Peyer's patch (tissue), 4 donors: Measurements from ENCODE around the gene TIAM2. TPM values are rescaled to one million over a fixed set of nuclear protein-coding genes. Genes with fewer than 3 reads are reported as not detected.

ENCODE experiments used
- DNase-seq, 3 donors: peaks; one replicate each; pipeline ENCODE4 v3.0.0-alpha.2; 2017 to 2019
- H3K27ac ChIP-seq, 4 donors: fragments of 200-600 bp; sonication (generic); one replicate each; pipeline ENCODE4 v1.5.1; 2016 to 2019
- H3K27me3 ChIP-seq, 2 donors: fragments of 200-600 bp; sonication (generic); one replicate each; pipeline ENCODE4 v1.5.1; 2019
- H3K36me3 ChIP-seq, 3 donors: fragments of 200-600 bp; sonication (generic); one replicate each; pipeline ENCODE4 v1.5.1; 2016 to 2019
- H3K4me1 ChIP-seq, 4 donors: fragments of 200-600 bp; sonication (generic); one replicate each; pipeline ENCODE4 v1.5.1; 2016 to 2019
- H3K4me3 ChIP-seq, 4 donors: fragments of 200-600 bp; sonication (generic); 1 replicate in 3 of 4; 2 replicates in 1 of 4; pipeline ENCODE4 v1.5.1; 2016 to 2019; ENCODE audit warnings: mild to moderate bottlenecking in 1 of 4
- H3K9me3 ChIP-seq, 4 donors: fragments of 200-600 bp; sonication (generic); one replicate each; pipeline ENCODE4 v1.5.1; 2016 to 2019; ENCODE audit warnings: mild to moderate bottlenecking in 1 of 4
- POLR2A ChIP-seq, 2 donors: fragments of 450-650 bp; IDR thresholded peaks; one replicate each; pipeline ENCODE4 v1.5.1; 2017; ENCODE audit warnings: antibody characterized with exemption in 2 of 2, mild to moderate bottlenecking in 2 of 2, moderate library complexity in 2 of 2
- total RNA-seq, 4 donors: library from RNA; depleted of rRNA; stranded (reverse); fragments of >200 nt; gene quantifications; one replicate each; pipeline ENCODE4 v1.1.0, GENCODE V29; 2016
- TF ChIP-seq, protein P1 (sequence below), 6 experiments: fragments of 450-650 bp in 4 of 6; fragments of 200-600 bp in 2 of 6; sonication (generic) in 1 of 6; IDR thresholded peaks; one replicate each; pipeline ENCODE4 v1.5.1; 2017 to 2019; ENCODE audit warnings: antibody characterized with exemption in 6 of 6, mild to moderate bottlenecking in 3 of 6, moderate library complexity in 1 of 6

Gene TIAM2
- total RNA-seq, 4 donors from 2014 or later: 47.0 to 139 (median 91.9) TPM

DNA sequence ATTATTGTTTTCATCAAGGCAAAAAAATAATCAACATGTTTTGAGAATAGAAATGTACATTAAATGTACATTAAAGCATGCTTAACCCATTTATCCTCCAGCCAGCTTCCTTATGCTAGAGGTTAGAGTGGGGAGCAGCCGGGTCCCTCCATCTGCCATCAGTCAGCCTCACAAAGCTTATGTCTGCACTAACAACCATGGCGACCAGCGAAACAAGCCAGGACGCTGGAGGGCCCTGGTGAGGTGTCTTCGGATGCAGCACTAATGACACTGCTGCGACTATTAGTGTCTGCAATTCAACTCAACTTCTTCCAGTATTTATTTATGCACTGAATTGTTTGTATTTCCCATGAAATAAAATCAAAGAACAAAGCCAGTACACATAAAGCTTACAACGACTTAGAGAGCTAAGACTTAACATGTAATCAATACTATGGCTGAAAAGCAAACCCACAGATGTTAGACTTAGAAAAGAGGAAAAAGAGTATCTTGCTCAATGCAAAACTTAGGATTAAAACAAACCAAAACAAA lies 275.5 kb downstream of the TIAM2 start:
- Histone ChIP-seq H3K27ac (no peak overlapping the region), H3K4me3 (no peak overlapping the region), H3K4me1 (peaks cover 0 to 6% (median 0%) of the 10 kb centered on the region in 4 donors), H3K9me3 (no peaks in the 10 kb centered on the region), H3K27me3 (no peaks in the 10 kb centered on the region), H3K36me3 (no peaks in the 10 kb centered on the region)
- no peak for DNase-seq
- TF ChIP-seq POLR2A (IDR thresholded peaks at IDR 0.05): no peak
- TF ChIP-seq, protein P1, sequence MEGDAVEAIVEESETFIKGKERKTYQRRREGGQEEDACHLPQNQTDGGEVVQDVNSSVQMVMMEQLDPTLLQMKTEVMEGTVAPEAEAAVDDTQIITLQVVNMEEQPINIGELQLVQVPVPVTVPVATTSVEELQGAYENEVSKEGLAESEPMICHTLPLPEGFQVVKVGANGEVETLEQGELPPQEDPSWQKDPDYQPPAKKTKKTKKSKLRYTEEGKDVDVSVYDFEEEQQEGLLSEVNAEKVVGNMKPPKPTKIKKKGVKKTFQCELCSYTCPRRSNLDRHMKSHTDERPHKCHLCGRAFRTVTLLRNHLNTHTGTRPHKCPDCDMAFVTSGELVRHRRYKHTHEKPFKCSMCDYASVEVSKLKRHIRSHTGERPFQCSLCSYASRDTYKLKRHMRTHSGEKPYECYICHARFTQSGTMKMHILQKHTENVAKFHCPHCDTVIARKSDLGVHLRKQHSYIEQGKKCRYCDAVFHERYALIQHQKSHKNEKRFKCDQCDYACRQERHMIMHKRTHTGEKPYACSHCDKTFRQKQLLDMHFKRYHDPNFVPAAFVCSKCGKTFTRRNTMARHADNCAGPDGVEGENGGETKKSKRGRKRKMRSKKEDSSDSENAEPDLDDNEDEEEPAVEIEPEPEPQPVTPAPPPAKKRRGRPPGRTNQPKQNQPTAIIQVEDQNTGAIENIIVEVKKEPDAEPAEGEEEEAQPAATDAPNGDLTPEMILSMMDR (IDR thresholded peaks at IDR 0.05): no peak

DNA sequence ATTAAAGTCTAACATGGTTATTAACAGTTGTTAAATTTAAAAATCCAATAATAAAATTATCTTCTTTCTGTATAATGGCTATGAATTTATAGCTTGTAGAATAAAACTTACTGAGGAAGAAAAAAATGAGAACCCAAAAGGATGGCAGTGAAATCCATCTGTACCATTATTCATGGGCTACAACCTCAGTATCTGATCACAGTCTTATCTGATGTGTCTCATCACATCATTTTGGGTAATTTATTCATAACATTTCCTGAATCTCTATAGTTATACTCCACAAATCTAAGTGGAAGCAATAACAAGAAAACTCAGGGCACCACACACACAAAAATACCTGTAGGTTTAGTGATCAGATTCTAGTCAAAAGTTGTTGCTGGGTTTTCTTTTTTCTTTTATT lies 276.0 kb downstream of the TIAM2 start:
- DNase-seq: no peak
- H3K27ac ChIP-seq: no peak overlapping the region
- no peaks in the 10 kb centered on the region for H3K36me3 ChIP-seq
- peaks cover 0 to 6% (median 0%) of the 10 kb centered on the region in 4 donors for H3K4me1 ChIP-seq
- no peak for TF ChIP-seq POLR2A (IDR thresholded peaks at IDR 0.05)
- TF ChIP-seq, protein P1 (IDR thresholded peaks at IDR 0.05): no peak
- no peaks in the 10 kb centered on the region for H3K9me3 ChIP-seq
- no peaks in the 10 kb centered on the region for H3K27me3 ChIP-seq
- H3K4me3 ChIP-seq: no peak overlapping the region

DNA sequence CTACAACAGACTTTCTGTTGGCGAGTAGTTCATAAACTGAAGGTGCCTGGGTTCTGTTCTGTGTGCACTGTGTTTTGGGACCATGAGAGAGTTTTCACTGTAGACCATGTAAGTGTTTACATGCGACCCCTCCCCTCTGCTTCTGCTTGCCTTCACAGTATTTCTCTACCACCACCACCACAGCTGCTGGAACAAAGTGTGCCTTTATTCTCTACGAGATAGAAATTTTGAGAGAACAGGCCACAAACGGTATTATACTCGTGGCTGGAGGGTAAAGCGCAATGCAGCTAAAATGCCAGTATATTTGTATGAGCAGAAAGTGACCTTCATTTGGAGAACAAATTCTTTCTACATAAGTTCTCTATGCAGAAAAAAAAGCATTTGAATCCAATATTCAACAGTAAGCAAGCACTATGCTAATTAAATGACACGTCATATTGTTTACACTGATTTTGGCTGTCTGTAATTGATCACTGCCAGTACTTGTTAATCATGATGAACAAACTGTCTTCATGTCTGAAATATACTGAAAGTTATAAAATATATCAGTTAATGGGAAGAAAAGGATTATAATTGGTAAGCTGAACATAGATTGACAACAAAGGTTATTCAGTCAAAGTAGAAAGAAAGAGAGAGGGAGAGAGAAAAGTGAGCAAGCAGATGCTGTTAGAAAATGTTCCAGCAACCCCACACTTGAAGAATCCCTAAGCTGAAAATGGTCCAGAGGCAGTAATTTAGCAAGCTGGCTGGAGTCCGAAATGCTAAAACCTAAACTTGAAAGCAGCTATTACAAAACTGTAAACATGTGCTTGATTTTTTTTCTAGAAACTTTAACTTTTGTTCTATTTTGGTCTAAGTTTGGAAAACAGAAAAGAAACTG lies 277.5 kb downstream of the TIAM2 start:
- Histone ChIP-seq H3K4me1 (peaks cover 0 to 6% (median 0%) of the 10 kb centered on the region in 4 donors), H3K27ac (peak overlapping the region in 2 of 4 donors; percentile 31 to 37), H3K27me3 (no peaks in the 10 kb centered on the region), H3K4me3 (no peak overlapping the region), H3K36me3 (no peaks in the 10 kb centered on the region), H3K9me3 (no peaks in the 10 kb centered on the region)
- TF ChIP-seq, protein P1 (IDR thresholded peaks at IDR 0.05): no peak
- no peak for TF ChIP-seq POLR2A (IDR thresholded peaks at IDR 0.05)
- DNase-seq: no peak

DNA sequence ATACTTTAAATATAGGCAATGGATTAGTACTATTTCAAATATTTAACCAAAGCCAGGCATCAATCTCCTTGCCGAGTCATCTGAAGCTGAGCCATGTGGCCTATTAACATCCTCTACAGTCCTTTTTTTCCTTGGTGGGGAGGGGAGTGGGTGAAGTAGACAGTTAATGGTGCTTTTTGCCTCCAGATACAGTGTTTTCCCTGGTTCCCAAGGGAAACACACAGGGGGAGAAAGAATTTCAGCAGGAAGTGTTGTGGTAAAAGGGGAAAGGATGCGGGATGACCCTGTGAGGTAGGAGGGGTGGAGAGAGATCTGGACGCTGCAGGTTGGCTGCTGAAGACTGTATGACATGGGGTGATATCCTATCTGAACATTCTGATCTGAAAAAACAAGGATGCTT lies 278.3 kb downstream of the TIAM2 start:
- no peak overlapping the region for H3K4me3 ChIP-seq
- peak overlapping the region in 2 of 4 donors; percentile 18 to 37 for H3K27ac ChIP-seq
- no peak for DNase-seq
- H3K36me3 ChIP-seq: no peaks in the 10 kb centered on the region
- no peaks in the 10 kb centered on the region for H3K9me3 ChIP-seq
- TF ChIP-seq POLR2A (IDR thresholded peaks at IDR 0.05): no peak
- TF ChIP-seq, protein P1 (IDR thresholded peaks at IDR 0.05): no peak
- peaks cover 0 to 6% (median 0%) of the 10 kb centered on the region in 4 donors for H3K4me1 ChIP-seq
- no peaks in the 10 kb centered on the region for H3K27me3 ChIP-seq

DNA sequence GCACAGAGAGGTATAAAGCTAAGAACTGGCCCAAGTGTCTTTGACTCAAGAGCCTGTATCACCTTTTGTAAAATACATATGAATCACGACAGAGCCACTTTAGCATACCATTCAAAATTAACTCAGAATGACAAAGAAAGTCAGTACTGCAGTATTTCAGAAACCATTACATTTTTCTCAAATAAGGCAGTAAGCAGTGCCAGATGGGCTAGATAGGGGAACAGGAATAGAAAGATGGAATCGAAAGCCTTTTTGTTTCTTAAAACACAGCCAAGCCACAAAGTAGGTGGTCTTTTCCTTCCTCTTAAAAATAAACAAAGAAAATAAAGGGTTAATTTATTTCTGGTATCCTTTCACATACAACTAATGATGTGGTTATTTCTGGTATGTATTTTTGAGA lies 279.0 kb downstream of the TIAM2 start:
- H3K4me1 ChIP-seq: peaks cover 0 to 6% (median 0%) of the 10 kb centered on the region in 4 donors
- no peak for DNase-seq
- H3K9me3 ChIP-seq: no peaks in the 10 kb centered on the region
- no peaks in the 10 kb centered on the region for H3K36me3 ChIP-seq
- H3K27ac ChIP-seq: peak overlapping the region in 1 of 4 donors; percentile 37
- no peaks in the 10 kb centered on the region for H3K27me3 ChIP-seq
- H3K4me3 ChIP-seq: no peak overlapping the region
- TF ChIP-seq POLR2A (IDR thresholded peaks at IDR 0.05): no peak

DNA sequence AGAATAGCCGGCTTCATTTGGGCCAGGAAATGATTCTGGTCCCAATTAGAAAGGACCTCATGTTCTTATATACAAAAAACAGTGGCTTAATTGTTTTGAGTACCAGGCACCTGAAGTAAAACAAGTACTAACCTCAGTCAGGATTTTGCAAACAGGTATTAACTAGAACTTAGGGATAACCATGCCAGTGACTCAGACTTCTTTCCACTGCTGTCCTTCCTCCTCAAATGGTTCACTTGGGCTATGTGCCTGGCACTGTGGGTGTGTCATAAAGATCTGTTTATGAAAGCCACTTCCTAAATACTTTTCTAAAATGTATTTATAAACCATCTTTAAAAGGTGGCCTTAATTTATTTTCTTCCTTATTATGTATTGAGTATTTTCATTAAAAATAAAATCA lies 279.4 kb downstream of the TIAM2 start:
- Histone ChIP-seq H3K4me3 (no peak overlapping the region), H3K27me3 (no peaks in the 10 kb centered on the region), H3K27ac (peak overlapping the region in 1 of 4 donors; percentile 37), H3K4me1 (peaks cover 0 to 6% (median 0%) of the 10 kb centered on the region in 4 donors), H3K36me3 (no peaks in the 10 kb centered on the region), H3K9me3 (no peaks in the 10 kb centered on the region)
- no peak for DNase-seq
- no peak for TF ChIP-seq POLR2A (IDR thresholded peaks at IDR 0.05)
- TF ChIP-seq, protein P1 (IDR thresholded peaks at IDR 0.05): no peak
